ENCODE results near the gene OBP2A.

Gene OBP2A

DNA sequence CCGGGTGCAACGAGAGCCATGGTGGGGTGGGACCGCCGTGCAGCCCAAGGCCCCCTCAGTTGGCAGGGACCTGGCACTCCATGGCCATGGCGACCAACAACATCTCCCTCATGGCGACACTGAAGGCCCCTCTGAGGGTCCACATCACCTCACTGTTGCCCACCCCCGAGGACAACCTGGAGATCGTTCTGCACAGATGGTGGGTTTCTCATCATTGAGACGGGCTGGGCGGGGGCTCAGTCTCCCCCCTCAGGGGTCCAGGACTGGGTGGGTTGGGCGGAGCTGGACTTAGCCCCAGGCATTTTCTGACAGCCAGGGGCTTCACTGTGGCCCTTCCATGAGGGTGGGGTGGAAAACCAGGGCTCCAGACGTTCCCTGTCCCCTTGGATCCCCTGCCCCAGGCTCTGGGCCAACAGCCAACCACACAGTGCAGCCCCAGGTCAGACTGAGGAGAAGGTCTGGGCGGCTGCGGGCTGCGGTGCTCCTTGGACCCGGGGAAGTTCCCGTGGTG is 16.4 kb downstream of the OBP2A start:
- TF ChIP-seq, protein P1, sequence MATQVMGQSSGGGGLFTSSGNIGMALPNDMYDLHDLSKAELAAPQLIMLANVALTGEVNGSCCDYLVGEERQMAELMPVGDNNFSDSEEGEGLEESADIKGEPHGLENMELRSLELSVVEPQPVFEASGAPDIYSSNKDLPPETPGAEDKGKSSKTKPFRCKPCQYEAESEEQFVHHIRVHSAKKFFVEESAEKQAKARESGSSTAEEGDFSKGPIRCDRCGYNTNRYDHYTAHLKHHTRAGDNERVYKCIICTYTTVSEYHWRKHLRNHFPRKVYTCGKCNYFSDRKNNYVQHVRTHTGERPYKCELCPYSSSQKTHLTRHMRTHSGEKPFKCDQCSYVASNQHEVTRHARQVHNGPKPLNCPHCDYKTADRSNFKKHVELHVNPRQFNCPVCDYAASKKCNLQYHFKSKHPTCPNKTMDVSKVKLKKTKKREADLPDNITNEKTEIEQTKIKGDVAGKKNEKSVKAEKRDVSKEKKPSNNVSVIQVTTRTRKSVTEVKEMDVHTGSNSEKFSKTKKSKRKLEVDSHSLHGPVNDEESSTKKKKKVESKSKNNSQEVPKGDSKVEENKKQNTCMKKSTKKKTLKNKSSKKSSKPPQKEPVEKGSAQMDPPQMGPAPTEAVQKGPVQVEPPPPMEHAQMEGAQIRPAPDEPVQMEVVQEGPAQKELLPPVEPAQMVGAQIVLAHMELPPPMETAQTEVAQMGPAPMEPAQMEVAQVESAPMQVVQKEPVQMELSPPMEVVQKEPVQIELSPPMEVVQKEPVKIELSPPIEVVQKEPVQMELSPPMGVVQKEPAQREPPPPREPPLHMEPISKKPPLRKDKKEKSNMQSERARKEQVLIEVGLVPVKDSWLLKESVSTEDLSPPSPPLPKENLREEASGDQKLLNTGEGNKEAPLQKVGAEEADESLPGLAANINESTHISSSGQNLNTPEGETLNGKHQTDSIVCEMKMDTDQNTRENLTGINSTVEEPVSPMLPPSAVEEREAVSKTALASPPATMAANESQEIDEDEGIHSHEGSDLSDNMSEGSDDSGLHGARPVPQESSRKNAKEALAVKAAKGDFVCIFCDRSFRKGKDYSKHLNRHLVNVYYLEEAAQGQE (IDR thresholded peaks at IDR 0.05; ENCODE audit: insufficient read depth in 1 of 2, low read depth in 2 of 2, low read length in 2 of 2): no peak
- no peak for TF ChIP-seq POLR2AphosphoS5 (IDR thresholded peaks at IDR 0.05; ENCODE audit: low read depth, low read length)
- no peak for TF ChIP-seq FOXP2 (optimal IDR thresholded peaks at IDR 0.05; ENCODE audit: borderline replicate concordance, extremely low read depth, extremely low read length, insufficient read depth)
- TF ChIP-seq TAF1 (IDR thresholded peaks at IDR 0.05; ENCODE audit: borderline replicate concordance, insufficient read depth, low read length): no peak
- no peak for TF ChIP-seq SIN3A (IDR thresholded peaks at IDR 0.05; ENCODE audit: borderline replicate concordance, insufficient read depth, low read length)

DNA sequence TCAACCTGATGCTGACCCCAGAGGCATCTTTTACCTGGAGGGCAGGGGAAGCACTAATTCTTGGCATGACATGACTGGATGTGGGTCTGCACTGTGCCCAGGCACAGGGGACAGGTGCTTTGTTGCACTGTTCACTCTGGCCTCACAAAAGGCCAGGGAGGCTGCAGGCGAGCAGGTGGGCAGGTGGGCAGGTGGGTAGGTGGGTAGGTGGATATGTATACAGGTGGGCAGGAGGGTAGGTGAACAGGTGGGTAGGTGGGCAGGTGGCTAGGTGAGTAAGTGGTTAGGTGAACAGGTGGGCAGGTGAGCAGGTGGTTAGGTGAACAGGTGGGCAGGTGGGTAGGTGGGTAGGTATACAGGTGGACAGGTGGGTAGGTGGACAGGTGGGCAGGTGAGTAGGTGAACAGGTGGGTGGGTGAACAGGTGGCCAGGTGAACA is 17.1 kb downstream of the OBP2A start:
- TF ChIP-seq, protein P1 (IDR thresholded peaks at IDR 0.05; ENCODE audit: insufficient read depth in 1 of 2, low read depth in 2 of 2, low read length in 2 of 2): no peak
- TF ChIP-seq SIN3A (IDR thresholded peaks at IDR 0.05; ENCODE audit: borderline replicate concordance, insufficient read depth, low read length) (no peak), POLR2AphosphoS5 (IDR thresholded peaks at IDR 0.05; ENCODE audit: low read depth, low read length) (no peak), TAF1 (IDR thresholded peaks at IDR 0.05; ENCODE audit: borderline replicate concordance, insufficient read depth, low read length) (no peak)

DNA sequence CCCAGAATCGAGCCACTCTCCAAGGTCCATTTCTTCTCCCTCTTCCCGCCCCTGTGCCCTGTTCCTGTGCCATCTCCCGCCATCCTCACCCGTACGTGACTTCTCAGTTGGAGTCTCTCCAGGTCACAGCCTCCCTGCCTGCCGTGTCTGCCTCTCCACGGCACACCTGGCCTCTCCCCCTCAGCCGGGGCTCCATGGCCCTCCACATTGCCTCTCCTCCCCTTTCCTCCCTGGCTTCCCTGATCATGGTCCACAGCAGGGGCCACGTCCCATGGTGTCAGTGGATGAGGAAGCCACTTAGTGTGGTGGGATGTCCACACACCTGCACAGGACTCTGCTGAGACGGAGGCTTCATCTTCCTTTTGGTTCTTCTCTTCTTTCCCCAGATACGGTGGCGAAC is 17.9 kb downstream of the OBP2A start:
- TF ChIP-seq, protein P1 (IDR thresholded peaks at IDR 0.05; ENCODE audit: insufficient read depth in 1 of 2, low read depth in 2 of 2, low read length in 2 of 2): no peak
- TF ChIP-seq TAF1 (IDR thresholded peaks at IDR 0.05; ENCODE audit: borderline replicate concordance, insufficient read depth, low read length): no peak
- no peak for TF ChIP-seq FOXP2 (optimal IDR thresholded peaks at IDR 0.05; ENCODE audit: borderline replicate concordance, extremely low read depth, extremely low read length, insufficient read depth)
- TF ChIP-seq POLR2AphosphoS5 (IDR thresholded peaks at IDR 0.05; ENCODE audit: low read depth, low read length): no peak
- TF ChIP-seq SIN3A (IDR thresholded peaks at IDR 0.05; ENCODE audit: borderline replicate concordance, insufficient read depth, low read length): no peak

DNA sequence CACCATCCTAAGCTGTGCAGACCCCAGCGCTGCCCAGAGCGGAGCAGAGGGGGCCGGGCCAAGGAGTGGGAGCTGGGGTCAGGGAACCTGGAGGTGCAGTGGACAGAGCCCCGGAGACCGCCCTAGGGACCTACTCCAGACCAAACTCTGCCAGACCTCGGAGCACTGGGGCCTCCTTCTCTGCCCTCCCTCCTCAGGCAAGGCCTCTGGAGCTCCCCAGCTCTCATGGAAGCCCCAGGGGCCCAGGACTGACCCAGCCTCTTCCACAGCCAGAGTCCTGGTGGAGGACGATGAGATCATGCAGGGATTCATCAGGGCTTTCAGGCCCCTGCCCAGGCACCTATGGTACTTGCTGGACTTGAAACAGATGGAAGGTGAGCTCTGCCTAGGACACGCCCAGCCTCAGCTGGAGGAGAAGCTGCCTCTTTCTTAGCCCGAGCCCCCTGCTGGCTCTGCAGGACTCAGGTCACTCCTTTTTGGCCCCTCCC is 19.3 kb downstream of the OBP2A start:
- no peak for TF ChIP-seq POLR2AphosphoS5 (IDR thresholded peaks at IDR 0.05; ENCODE audit: low read depth, low read length)
- no peak for TF ChIP-seq SIN3A (IDR thresholded peaks at IDR 0.05; ENCODE audit: borderline replicate concordance, insufficient read depth, low read length)
- TF ChIP-seq, protein P1 (IDR thresholded peaks at IDR 0.05; ENCODE audit: insufficient read depth in 1 of 2, low read depth in 2 of 2, low read length in 2 of 2): no peak
- TF ChIP-seq FOXP2 (optimal IDR thresholded peaks at IDR 0.05; ENCODE audit: borderline replicate concordance, extremely low read depth, extremely low read length, insufficient read depth): no peak
- TF ChIP-seq TAF1 (IDR thresholded peaks at IDR 0.05; ENCODE audit: borderline replicate concordance, insufficient read depth, low read length): no peak

DNA sequence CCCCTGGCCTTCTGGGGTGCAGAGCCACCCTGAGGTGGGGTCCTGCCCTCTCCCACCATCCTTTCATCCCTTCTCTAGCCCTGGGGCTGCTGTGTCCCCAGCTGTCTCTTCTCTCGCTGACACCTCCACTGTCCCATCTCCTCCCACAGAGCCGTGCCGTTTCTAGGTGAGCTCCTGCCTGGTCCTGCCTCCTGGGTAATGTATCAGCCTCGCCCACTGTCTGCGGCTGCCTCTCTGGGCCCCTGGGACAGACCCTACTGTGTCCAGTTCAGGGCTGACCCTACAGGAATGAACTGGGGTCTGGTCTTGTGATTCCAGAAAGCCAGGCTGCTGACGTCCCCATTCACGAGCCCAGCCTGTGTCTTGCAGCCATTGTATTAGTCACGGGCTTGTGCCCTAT is 19.7 kb downstream of the OBP2A start:
- TF ChIP-seq POLR2AphosphoS5 (IDR thresholded peaks at IDR 0.05; ENCODE audit: low read depth, low read length) (no peak), TAF1 (IDR thresholded peaks at IDR 0.05; ENCODE audit: borderline replicate concordance, insufficient read depth, low read length) (no peak), FOXP2 (optimal IDR thresholded peaks at IDR 0.05; ENCODE audit: borderline replicate concordance, extremely low read depth, extremely low read length, insufficient read depth) (no peak), SIN3A (IDR thresholded peaks at IDR 0.05; ENCODE audit: borderline replicate concordance, insufficient read depth, low read length) (no peak)
- TF ChIP-seq, protein P1 (IDR thresholded peaks at IDR 0.05; ENCODE audit: insufficient read depth in 1 of 2, low read depth in 2 of 2, low read length in 2 of 2): no peak

Measured in PFSK-1 (cell line).